ENCODE data around the gene NR5A1. TPM values are rescaled to one million over a fixed set of nuclear protein-coding genes. Genes with fewer than 3 reads are reported as not detected.

The NR5A1 gene
- total and polyA plus RNA-seq, 2 of the 13 experiments (the other 11 are each of a cell fraction or from before 2014, with no cell fraction given) = 28.9 to 44.7 TPM

DNA sequence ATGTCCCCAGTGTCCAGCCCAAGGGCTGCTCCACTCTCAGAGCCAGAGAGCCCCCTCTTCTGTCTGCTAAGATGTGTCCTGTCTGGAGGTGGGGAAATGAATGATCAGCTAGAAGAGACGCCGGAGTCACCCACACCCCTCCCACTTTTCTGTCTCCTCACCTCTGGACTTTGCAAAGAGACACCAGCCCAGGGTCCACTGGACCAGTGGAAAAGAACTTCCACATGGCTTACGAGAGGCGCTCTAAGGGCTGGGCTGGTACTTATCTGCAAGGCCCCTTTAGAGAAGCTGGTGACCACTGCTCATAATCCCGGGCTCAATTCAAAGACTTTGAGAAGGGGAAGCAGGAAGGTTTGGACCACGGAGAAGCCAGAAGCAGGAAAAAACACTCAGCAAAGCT lies 9.2 kb downstream of the NR5A1 start:
- Histone ChIP-seq H3K4me2 (ENCODE audit: low read depth, low read length) (peak overlapping the region; percentile 35; the same call in 1 of the 2 replicates), H2AFZ (ENCODE audit: low read length) (no peak overlapping the region), H3K27ac (ENCODE audit: extremely low read length, insufficient read depth, low read length) (peak overlapping the region; percentile 50), H3K36me3 (replicated peaks in 1 of 2; ENCODE audit: control insufficient read depth in 1 of 2, insufficient read depth in 2 of 2, low read length in 2 of 2) (peaks cover 10 to 15% of the 10 kb centered on the region in 2 experiments; a peak in 2 of 5 replicates), H3K9ac (ENCODE audit: insufficient read depth, low read depth, low read length) (no peak overlapping the region), H3K27me3 (ENCODE audit: control insufficient read depth in 1 of 2, insufficient read depth in 2 of 2, low read length in 2 of 2) (no peaks in the 10 kb centered on the region), H3K79me2 (ENCODE audit: insufficient read depth, low read length) (no peaks in the 10 kb centered on the region), H3K4me3 (replicated peaks in 1 of 3; ENCODE audit: insufficient read depth in 1 of 3, low read depth in 2 of 3, low read length in 3 of 3) (no peak overlapping the region; a peak in 1 of 6 replicates), H4K20me1 (ENCODE audit: insufficient read depth, low read length) (no peaks in the 10 kb centered on the region), H3K4me1 (ENCODE audit: insufficient read depth, low read length) (peaks cover 27% of the 10 kb centered on the region), H3K9me3 (ENCODE audit: low read length) (no peaks in the 10 kb centered on the region)
- ATAC-seq (peak; percentile 53), FAIRE-seq (peak; percentile 52), DNase-seq (ENCODE audit: low spot score) (no peak)
- CTCF ChIA-PET (ENCODE audit: low intra/inter-chr PET ratio, low total read pairs) = no interaction called here
- POLR2A ChIA-PET = interaction anchor here (1.3 to 1.7 kb wide), 2 partner anchors 8 to 13 kb away, joined by 3 read pairs; no protein-coding TSS in a partner anchor
- in situ Hi-C loops (cut with HindIII; ENCODE audit: extremely low pct_ligation_motif_present, low pct_unique_long_range_greater_than_20kb) (no loop called here), intact Hi-C loops (cut with micrococcal nuclease; ENCODE audit: unreplicated experiment) (no loop called here)
- TF ChIP-seq HNF4G (IDR thresholded peaks at IDR 0.05; ENCODE audit: borderline replicate concordance, low read depth, low read length) (peak; percentile 8; the same call in 1 of the 2 replicates), HNF4G (CRISPR knock-in tag; IDR thresholded peaks at IDR 0.05; ENCODE audit: borderline replicate concordance, low read depth) (no peak), HNF4A (CRISPR knock-in tag; IDR thresholded peaks at IDR 0.05) (0 out of 2 replicates have a peak, but pooled peaks have one; percentile 53), MYC (CRISPR knock-in tag; IDR thresholded peaks at IDR 0.05; ENCODE audit: borderline replicate concordance) (peak; percentile 31; the same call in 1 of the 2 replicates), SMYD3 (CRISPR knock-in tag; IDR thresholded peaks at IDR 0.05) (no peak), DR1 (CRISPR knock-in tag; IDR thresholded peaks at IDR 0.05) (no peak), ZNF629 (CRISPR knock-in tag; conservative IDR thresholded peaks at IDR 0.05) (no peak), NONO (IDR thresholded peaks at IDR 0.05) (no peak), NONO (CRISPR knock-in tag; conservative IDR thresholded peaks at IDR 0.05) (0 out of 2 replicates have a peak, but pooled peaks have one; percentile 21)
- TF ChIP-seq, protein P1, sequence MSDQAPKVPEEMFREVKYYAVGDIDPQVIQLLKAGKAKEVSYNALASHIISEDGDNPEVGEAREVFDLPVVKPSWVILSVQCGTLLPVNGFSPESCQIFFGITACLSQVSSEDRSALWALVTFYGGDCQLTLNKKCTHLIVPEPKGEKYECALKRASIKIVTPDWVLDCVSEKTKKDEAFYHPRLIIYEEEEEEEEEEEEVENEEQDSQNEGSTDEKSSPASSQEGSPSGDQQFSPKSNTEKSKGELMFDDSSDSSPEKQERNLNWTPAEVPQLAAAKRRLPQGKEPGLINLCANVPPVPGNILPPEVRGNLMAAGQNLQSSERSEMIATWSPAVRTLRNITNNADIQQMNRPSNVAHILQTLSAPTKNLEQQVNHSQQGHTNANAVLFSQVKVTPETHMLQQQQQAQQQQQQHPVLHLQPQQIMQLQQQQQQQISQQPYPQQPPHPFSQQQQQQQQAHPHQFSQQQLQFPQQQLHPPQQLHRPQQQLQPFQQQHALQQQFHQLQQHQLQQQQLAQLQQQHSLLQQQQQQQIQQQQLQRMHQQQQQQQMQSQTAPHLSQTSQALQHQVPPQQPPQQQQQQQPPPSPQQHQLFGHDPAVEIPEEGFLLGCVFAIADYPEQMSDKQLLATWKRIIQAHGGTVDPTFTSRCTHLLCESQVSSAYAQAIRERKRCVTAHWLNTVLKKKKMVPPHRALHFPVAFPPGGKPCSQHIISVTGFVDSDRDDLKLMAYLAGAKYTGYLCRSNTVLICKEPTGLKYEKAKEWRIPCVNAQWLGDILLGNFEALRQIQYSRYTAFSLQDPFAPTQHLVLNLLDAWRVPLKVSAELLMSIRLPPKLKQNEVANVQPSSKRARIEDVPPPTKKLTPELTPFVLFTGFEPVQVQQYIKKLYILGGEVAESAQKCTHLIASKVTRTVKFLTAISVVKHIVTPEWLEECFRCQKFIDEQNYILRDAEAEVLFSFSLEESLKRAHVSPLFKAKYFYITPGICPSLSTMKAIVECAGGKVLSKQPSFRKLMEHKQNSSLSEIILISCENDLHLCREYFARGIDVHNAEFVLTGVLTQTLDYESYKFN (CRISPR knock-in tag; conservative IDR thresholded peaks at IDR 0.05) = 0 out of 2 replicates have a peak, but pooled peaks have one; percentile 27
- TF ChIP-seq, protein P2, sequence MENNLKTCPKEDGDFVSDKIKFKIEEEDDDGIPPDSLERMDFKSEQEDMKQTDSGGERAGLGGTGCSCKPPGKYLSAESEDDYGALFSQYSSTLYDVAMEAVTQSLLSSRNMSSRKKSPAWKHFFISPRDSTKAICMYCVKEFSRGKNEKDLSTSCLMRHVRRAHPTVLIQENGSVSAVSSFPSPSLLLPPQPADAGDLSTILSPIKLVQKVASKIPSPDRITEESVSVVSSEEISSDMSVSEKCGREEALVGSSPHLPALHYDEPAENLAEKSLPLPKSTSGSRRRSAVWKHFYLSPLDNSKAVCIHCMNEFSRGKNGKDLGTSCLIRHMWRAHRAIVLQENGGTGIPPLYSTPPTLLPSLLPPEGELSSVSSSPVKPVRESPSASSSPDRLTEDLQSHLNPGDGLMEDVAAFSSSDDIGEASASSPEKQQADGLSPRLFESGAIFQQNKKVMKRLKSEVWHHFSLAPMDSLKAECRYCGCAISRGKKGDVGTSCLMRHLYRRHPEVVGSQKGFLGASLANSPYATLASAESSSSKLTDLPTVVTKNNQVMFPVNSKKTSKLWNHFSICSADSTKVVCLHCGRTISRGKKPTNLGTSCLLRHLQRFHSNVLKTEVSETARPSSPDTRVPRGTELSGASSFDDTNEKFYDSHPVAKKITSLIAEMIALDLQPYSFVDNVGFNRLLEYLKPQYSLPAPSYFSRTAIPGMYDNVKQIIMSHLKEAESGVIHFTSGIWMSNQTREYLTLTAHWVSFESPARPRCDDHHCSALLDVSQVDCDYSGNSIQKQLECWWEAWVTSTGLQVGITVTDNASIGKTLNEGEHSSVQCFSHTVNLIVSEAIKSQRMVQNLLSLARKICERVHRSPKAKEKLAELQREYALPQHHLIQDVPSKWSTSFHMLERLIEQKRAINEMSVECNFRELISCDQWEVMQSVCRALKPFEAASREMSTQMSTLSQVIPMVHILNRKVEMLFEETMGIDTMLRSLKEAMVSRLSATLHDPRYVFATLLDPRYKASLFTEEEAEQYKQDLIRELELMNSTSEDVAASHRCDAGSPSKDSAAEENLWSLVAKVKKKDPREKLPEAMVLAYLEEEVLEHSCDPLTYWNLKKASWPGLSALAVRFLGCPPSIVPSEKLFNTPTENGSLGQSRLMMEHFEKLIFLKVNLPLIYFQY (CRISPR knock-in tag; IDR thresholded peaks at IDR 0.05; ENCODE audit: borderline replicate concordance) = peak; percentile 59; the same call in 1 of the 2 replicates
- BruUV-seq (replicated peaks) = no TSS peak
- WGBS (ENCODE audit: low lambda C conversion rate) = 51% methylated on average over 6 of the region's 6 CpGs
